SK-N-SH (cell line): ENCODE data around the gene CZIB. TPM values are rescaled to one million over a fixed set of nuclear protein-coding genes. Genes with fewer than 3 reads are reported as not detected.

ENCODE experiments used
- CTCF ChIA-PET: fragments of 300-600, 350-600 bp; formaldehyde crosslinking; extraction: SDS; loops from one replicate; lab custom pipeline; 2021; lab: Yijun Ruan, JAX
- POLR2A ChIA-PET: fragments of 350-600 bp; sonication (Branson Sonifier 250); formaldehyde crosslinking; extraction: SDS; loops from one replicate; lab custom pipeline; 2020; ENCODE audit warnings: antibody characterized with exemption, inconsistent platforms; lab: Yijun Ruan, JAX
- DNase-seq: peaks from one replicate; pipeline ENCODE4 v3.0.0; 2012
- H2AFZ ChIP-seq: fragments of 200-600 bp; sonication (generic); 2 replicates; pipeline ENCODE4 v1.8.1; 2016; ENCODE audit warnings: antibody characterized with exemption, mild to moderate bottlenecking, low read depth
- H3F3A ChIP-seq: fragments of 200-600 bp; sonication (generic); replicated peaks from 2 replicates; pipeline ENCODE3; 2016; ENCODE audit warnings: antibody characterized with exemption, mild to moderate bottlenecking; ENCODE audit not compliant: insufficient read depth
- H3K27ac ChIP-seq, 2 experiments: fragments of 200-500 bp in 1 of 2; fragments of 200-600 bp in 1 of 2; sonication (Bioruptor generic) in 1 of 2; sonication (generic), shearing (Covaris generic) in 1 of 2; 2 replicates each; pipeline versions ENCODE4 v1.5.1 to v1.6.1; 2014 to 2016; ENCODE audit warnings: low read depth in 2 of 2, inconsistent platforms in 1 of 2, low read length in 1 of 2, mild to moderate bottlenecking in 1 of 2, mixed read lengths in 1 of 2
- H3K27me3 ChIP-seq: fragments of 200-600 bp; sonication (generic), shearing (Covaris generic); 2 replicates; pipeline ENCODE4 v1.6.1; 2016; ENCODE audit warnings: mixed run types; ENCODE audit not compliant: insufficient read depth
- H3K36me3 ChIP-seq, 2 experiments: fragments of 200-500 bp in 1 of 2; fragments of 200-600 bp in 1 of 2; sonication (Bioruptor generic) in 1 of 2; sonication (generic) in 1 of 2; replicated peaks in 1 of 2; 2 replicates each; pipeline versions ENCODE3 to v1.5.1; 2014 to 2016; ENCODE audit warnings: low read length in 1 of 2, mild to moderate bottlenecking in 1 of 2; ENCODE audit not compliant: insufficient read depth in 2 of 2, control insufficient read depth in 1 of 2
- H3K4me1 ChIP-seq, 2 experiments: fragments of 200-500 bp in 1 of 2; fragments of 200-600 bp in 1 of 2; sonication (Bioruptor generic) in 1 of 2; sonication (generic), shearing (Covaris generic) in 1 of 2; 2 replicates each; pipeline versions ENCODE4 v1.5.1 to v1.6.1; 2014 to 2016; ENCODE audit warnings: low read depth in 1 of 2, low read length in 1 of 2, mixed run types in 1 of 2; ENCODE audit not compliant: insufficient read depth in 2 of 2, control insufficient read depth in 1 of 2
- H3K4me2 ChIP-seq: fragments of 200-600 bp; sonication (generic), shearing (Covaris generic); 2 replicates; pipeline ENCODE4 v1.6.1; 2017; ENCODE audit warnings: mixed run types
- H3K4me3 ChIP-seq, 2 experiments: fragments of 200-500 bp in 1 of 2; fragments of 200-600 bp in 1 of 2; sonication (Bioruptor generic) in 1 of 2; sonication (generic), shearing (Covaris generic) in 1 of 2; 2 replicates each; pipeline versions ENCODE4 v1.5.1 to v1.8.1; 2014 to 2016; ENCODE audit warnings: low read depth in 2 of 2, inconsistent platforms in 1 of 2, low read length in 1 of 2, mild to moderate bottlenecking in 1 of 2, mixed read lengths in 1 of 2, moderate library complexity in 1 of 2
- H3K79me2 ChIP-seq: fragments of 200-600 bp; sonication (generic); 2 replicates; pipeline ENCODE4 v1.8.1; 2017; ENCODE audit warnings: mild to moderate bottlenecking; ENCODE audit not compliant: insufficient read depth
- H3K9ac ChIP-seq: fragments of 200-600 bp; sonication (generic); 2 replicates; pipeline ENCODE4 v1.6.1; 2017; ENCODE audit warnings: mixed run types
- H3K9me2 ChIP-seq: fragments of 200-600 bp; sonication (generic); 2 replicates; pipeline ENCODE4 v1.6.1; 2017; ENCODE audit warnings: mixed run types
- H3K9me3 ChIP-seq: fragments of 200-600 bp; sonication (generic); 2 replicates; pipeline ENCODE4 v1.6.1; 2017; ENCODE audit warnings: mixed run types, mild to moderate bottlenecking, moderate library complexity
- H4K20me1 ChIP-seq: fragments of 200-600 bp; sonication (generic); 2 replicates; pipeline ENCODE4 v1.6.1; 2017; ENCODE audit warnings: mild to moderate bottlenecking, mixed run types; ENCODE audit not compliant: insufficient read depth
- CHD2 ChIP-seq: fragments of 150-350 bp; IDR thresholded peaks from 2 replicates; pipeline ENCODE4 v1.6.1; 2018; ENCODE audit warnings: low read length; ENCODE audit not compliant: partially characterized antibody
- EZH2phosphoT487 ChIP-seq: fragments of 200-600 bp; sonication (generic); IDR thresholded peaks from 2 replicates; pipeline ENCODE4 v1.6.1; 2017; ENCODE audit warnings: low read depth, mixed run types, mild to moderate bottlenecking, antibody characterized with exemption, moderate library complexity, borderline replicate concordance
- FOXJ3 ChIP-seq: sonication (generic); formaldehyde crosslinking; IDR thresholded peaks from 2 replicates; pipeline ENCODE4 v1.5.1; 2020; ENCODE audit warnings: mild to moderate bottlenecking, missing genetic modification reagents
- GATA2 ChIP-seq: sonication (generic); formaldehyde crosslinking; IDR thresholded peaks from 2 replicates; pipeline ENCODE4 v1.5.0; 2020; ENCODE audit warnings: mild to moderate bottlenecking, missing genetic modification reagents
- JUND ChIP-seq: IDR thresholded peaks from 2 replicates; pipeline ENCODE4 v1.4.0; 2012
- POLR2AphosphoS5 ChIP-seq: IDR thresholded peaks from 2 replicates; pipeline ENCODE4 v1.6.1; 2012; ENCODE audit warnings: low read depth, low read length
- RAD21 ChIP-seq: IDR thresholded peaks from 2 replicates; pipeline ENCODE4 v1.6.1; 2012; ENCODE audit warnings: mild to moderate bottlenecking, low read length
- RCOR1 ChIP-seq: fragments of 150-350 bp; IDR thresholded peaks from 2 replicates; pipeline ENCODE4 v1.6.1; 2017; ENCODE audit warnings: antibody characterized with exemption, low read length
- REST ChIP-seq: IDR thresholded peaks from 2 replicates; pipeline ENCODE4 v1.6.1; 2012; ENCODE audit warnings: mild to moderate bottlenecking, low read depth, low read length, moderate library complexity
- RFX5 ChIP-seq: IDR thresholded peaks from 2 replicates; pipeline ENCODE4 v1.6.1; 2012; ENCODE audit warnings: mild to moderate bottlenecking, improper control_type of control experiment, low read length
- RXRA ChIP-seq: IDR thresholded peaks from 2 replicates; pipeline ENCODE4 v1.4.0; 2012; ENCODE audit warnings: low read depth, mild to moderate bottlenecking, borderline replicate concordance
- SMC3 ChIP-seq: IDR thresholded peaks from 2 replicates; pipeline ENCODE4 v1.6.1; 2012; ENCODE audit warnings: low read depth, low read length, improper control_type of control experiment
- TAF1 ChIP-seq: IDR thresholded peaks from 2 replicates; pipeline ENCODE4 v1.6.1; 2012; ENCODE audit warnings: low read depth, mild to moderate bottlenecking, low read length, moderate library complexity, borderline replicate concordance
- TCF12 ChIP-seq: IDR thresholded peaks from 2 replicates; pipeline ENCODE4 v1.4.0; 2012
- TEAD4 ChIP-seq: IDR thresholded peaks from 2 replicates; pipeline ENCODE4 v1.4.0; 2012; ENCODE audit warnings: mild to moderate bottlenecking, borderline replicate concordance; ENCODE audit not compliant: insufficient read depth
- YY1 ChIP-seq: IDR thresholded peaks from 2 replicates; pipeline ENCODE4 v1.4.0; 2012; ENCODE audit warnings: low read depth, mild to moderate bottlenecking
- WGBS: methylation state at CpG from one replicate; pipeline ENCODE4 v1.1.6; 2017; ENCODE audit warnings: low lambda C conversion rate; 5-methylcytosine and 5-hydroxymethylcytosine counted together
- polyA plus RNA-seq, 3 experiments: library from polyadenylated mRNA; depleted of rRNA; stranded (reverse); fragments of >200 nt; gene quantifications; 2 replicates each; pipeline ENCODE4 v1.2.3, GENCODE V29; 2012
- TF ChIP-seq, protein P1 (sequence below): IDR thresholded peaks from 2 replicates; pipeline ENCODE4 v1.4.0; 2012; ENCODE audit warnings: low read depth
- TF ChIP-seq, protein P2 (sequence below): fragments of 150-350 bp; IDR thresholded peaks from 2 replicates; pipeline ENCODE4 v1.6.1; 2017; ENCODE audit warnings: antibody characterized with exemption, low read length, low read depth, borderline replicate concordance
- TF ChIP-seq, protein P3 (sequence below): fragments of 150-350 bp; IDR thresholded peaks from 2 replicates; pipeline ENCODE4 v1.6.1; 2016; ENCODE audit warnings: mild to moderate bottlenecking, low read depth, low read length

The CZIB gene
- polyA plus RNA-seq, 1 of the 3 experiments (the other 2 are of a cell fraction): 69.0 TPM

DNA sequence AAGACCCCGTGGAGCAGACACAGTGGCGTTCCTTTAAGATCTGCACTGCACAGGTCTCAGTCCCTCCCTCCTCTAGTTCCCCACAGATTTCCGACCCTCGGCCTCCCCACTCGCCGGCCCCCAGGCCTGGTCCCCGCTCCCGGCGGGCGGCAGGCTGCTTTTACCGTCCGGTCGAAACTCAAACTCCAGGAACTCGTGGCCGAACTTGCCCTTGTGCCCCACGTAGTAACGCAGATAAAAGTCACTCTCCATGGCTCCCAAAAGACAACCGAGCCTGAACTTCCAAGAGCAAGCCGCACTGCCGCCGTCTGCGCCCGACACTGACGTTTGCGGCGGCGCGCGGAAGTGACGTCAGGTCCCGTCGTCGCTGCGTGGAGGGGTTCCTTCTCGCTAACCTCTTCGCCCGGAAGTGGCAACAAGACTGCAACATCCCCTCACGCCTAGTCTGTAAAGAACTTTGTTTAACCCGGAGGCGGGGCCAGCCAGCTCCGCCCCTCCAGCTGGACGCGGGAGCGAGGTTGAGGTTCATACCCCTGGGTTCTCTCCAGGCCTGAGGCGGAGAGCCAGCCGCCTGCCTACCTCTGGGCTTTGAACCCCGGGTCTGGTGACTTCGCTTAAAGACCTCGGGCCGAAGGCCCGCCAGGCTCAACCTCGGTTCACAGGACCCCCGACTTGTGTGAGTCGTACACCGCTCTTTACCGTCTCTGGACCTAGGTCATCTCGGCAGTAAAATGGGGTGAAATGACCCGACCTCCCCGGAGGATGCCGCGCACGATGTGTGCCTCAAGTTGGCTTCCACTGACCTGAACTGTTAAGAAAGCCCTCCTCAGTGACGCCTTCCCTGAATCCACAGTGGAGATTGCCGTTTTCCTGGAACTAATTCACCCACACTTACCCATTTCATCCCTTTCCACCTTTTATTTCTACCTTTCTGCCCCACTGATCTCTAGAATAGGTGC is 18.0 kb upstream of the CZIB start, which contains the start of gene MAGOH (continued):
- TF ChIP-seq RFX5 (no peak), CHD2 (peak; percentile 88), REST (no peak), GATA2 (no peak), RXRA (no peak; the same call in 1 of the 2 replicates), RCOR1 (no peak), RAD21 (no peak), TAF1 (peak; percentile 80), SMC3 (no peak), POLR2AphosphoS5 (peak; percentile 91), JUND (no peak)
- TF ChIP-seq, protein P1, sequence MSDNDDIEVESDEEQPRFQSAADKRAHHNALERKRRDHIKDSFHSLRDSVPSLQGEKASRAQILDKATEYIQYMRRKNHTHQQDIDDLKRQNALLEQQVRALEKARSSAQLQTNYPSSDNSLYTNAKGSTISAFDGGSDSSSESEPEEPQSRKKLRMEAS: peak; percentile 81
- TF ChIP-seq, protein P2, sequence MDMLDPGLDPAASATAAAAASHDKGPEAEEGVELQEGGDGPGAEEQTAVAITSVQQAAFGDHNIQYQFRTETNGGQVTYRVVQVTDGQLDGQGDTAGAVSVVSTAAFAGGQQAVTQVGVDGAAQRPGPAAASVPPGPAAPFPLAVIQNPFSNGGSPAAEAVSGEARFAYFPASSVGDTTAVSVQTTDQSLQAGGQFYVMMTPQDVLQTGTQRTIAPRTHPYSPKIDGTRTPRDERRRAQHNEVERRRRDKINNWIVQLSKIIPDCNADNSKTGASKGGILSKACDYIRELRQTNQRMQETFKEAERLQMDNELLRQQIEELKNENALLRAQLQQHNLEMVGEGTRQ: no peak

DNA sequence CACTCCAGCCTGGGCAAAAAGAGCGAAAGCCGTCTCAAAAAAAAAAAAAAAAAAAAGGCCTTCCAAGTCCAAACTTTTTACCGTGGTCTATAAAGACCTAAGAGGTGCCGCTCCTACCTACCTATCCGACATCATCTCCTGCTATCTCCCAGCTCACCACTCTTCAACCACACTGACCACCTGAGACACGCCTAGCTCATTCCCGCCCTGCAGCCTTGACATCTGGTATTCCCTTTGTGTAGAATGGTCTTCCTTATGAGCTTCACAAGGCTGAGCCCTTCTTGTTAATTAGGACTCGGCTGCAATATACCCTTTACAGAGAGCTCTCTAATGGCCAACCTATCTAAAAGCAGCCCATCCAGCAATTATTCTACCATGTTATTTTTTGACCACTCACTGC is 17.2 kb upstream of the CZIB start:
- H3K9me3 ChIP-seq: no peaks in the 10 kb centered on the region
- H3K27me3 ChIP-seq: no peaks in the 10 kb centered on the region
- peak overlapping the region; percentile 86 for H3K4me2 ChIP-seq
- peak overlapping the region; percentile 99 to 100 for H3K4me3 ChIP-seq
- H3K79me2 ChIP-seq: peaks cover 40% of the 10 kb centered on the region
- 3% methylated on average over 8 of the region's 8 CpGs for WGBS
- no peaks in the 10 kb centered on the region for H3K9me2 ChIP-seq
- H3K36me3 ChIP-seq: peaks cover 32% of the 10 kb centered on the region in 2 experiments
- DNase-seq: peak; percentile 15
- H3K27ac ChIP-seq: peak overlapping the region in 1 of 2 experiments; percentile 64; a peak in 2 of 4 replicates
- no peak overlapping the region; the same call in 1 of the 2 replicates for H2AFZ ChIP-seq
- H3F3A ChIP-seq: peaks cover 5% of the 10 kb centered on the region
- peaks cover 9 to 10% of the 10 kb centered on the region in 2 experiments; a peak in 3 of 4 replicates for H3K4me1 ChIP-seq
- CTCF ChIA-PET: interaction anchor here (1.0 to 1.4 kb wide), 2 partner anchors 17 to 156 kb away, joined by 3 read pairs; partner anchors contain the start of gene CZIB
- POLR2A ChIA-PET: no interaction called here
- H4K20me1 ChIP-seq: no peaks in the 10 kb centered on the region; the same call in 1 of the 2 replicates
- peak overlapping the region; percentile 93 for H3K9ac ChIP-seq
- TF ChIP-seq TAF1: no peak
- TF ChIP-seq TCF12: no peak
- no peak for TF ChIP-seq REST
- TF ChIP-seq YY1: no peak
- TF ChIP-seq, protein P3, sequence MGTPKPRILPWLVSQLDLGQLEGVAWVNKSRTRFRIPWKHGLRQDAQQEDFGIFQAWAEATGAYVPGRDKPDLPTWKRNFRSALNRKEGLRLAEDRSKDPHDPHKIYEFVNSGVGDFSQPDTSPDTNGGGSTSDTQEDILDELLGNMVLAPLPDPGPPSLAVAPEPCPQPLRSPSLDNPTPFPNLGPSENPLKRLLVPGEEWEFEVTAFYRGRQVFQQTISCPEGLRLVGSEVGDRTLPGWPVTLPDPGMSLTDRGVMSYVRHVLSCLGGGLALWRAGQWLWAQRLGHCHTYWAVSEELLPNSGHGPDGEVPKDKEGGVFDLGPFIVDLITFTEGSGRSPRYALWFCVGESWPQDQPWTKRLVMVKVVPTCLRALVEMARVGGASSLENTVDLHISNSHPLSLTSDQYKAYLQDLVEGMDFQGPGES: no peak
- no peak for TF ChIP-seq RFX5
- TF ChIP-seq TEAD4: no peak
- TF ChIP-seq, protein P2: no peak
- TF ChIP-seq EZH2phosphoT487: no peak
- no peak for TF ChIP-seq FOXJ3 (CRISPR knock-in tag)
